Breast epithelium (tissue), 4 donors: Measurements from ENCODE around the gene ATP6V1F. TPM values are rescaled to one million over a fixed set of nuclear protein-coding genes. Genes with fewer than 3 reads are reported as not detected.

Experiments used
- DNase-seq, 2 donors: peaks; one replicate each; pipeline ENCODE4 v3.0.0-alpha.2; 2019; ENCODE audit warnings: low spot score in 2 of 2
- H3K27ac ChIP-seq, 2 donors: fragments of 200-600 bp; sonication (generic) in 1 of 2; one replicate each; pipeline ENCODE4 v1.5.1; 2016 to 2019; ENCODE audit warnings: mild to moderate bottlenecking in 1 of 2
- H3K27me3 ChIP-seq, 2 donors: fragments of 200-600 bp; sonication (generic) in 1 of 2; one replicate each; pipeline versions ENCODE4 v1.5.1 to v1.6.0; 2017 to 2019; ENCODE audit warnings: control low read depth in 1 of 2, mild to moderate bottlenecking in 1 of 2
- H3K36me3 ChIP-seq: fragments of 200-600 bp; one replicate; pipeline ENCODE4 v1.5.1; 2019
- H3K4me1 ChIP-seq, 2 donors: fragments of 200-600 bp; sonication (generic); one replicate each; pipeline ENCODE4 v1.5.1; 2016 to 2019; ENCODE audit warnings: control low read depth in 1 of 2
- H3K4me3 ChIP-seq, 3 donors: fragments of 200-600 bp; sonication (generic); 1 replicate in 2 of 3; 2 replicates in 1 of 3; pipeline ENCODE4 v1.5.1; 2016 to 2019; ENCODE audit warnings: mild to moderate bottlenecking in 3 of 3, moderate library complexity in 2 of 3
- H3K9me3 ChIP-seq, 2 donors: fragments of 200-600 bp; sonication (generic) in 1 of 2; one replicate each; pipeline ENCODE4 v1.5.1; 2016 to 2019; ENCODE audit warnings: control low read depth in 1 of 2
- CTCF ChIP-seq, 3 donors: fragments of 450-650 bp; IDR thresholded peaks; one replicate each; pipeline ENCODE4 v1.5.1; 2016 to 2017; ENCODE audit warnings: antibody characterized with exemption in 3 of 3, mild to moderate bottlenecking in 3 of 3, moderate library complexity in 3 of 3
- POLR2A ChIP-seq: fragments of 450-650 bp; IDR thresholded peaks from one replicate; pipeline ENCODE4 v1.6.1; 2016; ENCODE audit warnings: antibody characterized with exemption, mild to moderate bottlenecking, moderate library complexity
- POLR2AphosphoS5 ChIP-seq, 3 donors: sonication (generic); formaldehyde crosslinking; IDR thresholded peaks; one replicate each; pipeline ENCODE4 v1.6.1; 2017; ENCODE audit warnings: antibody characterized with exemption in 3 of 3
- intact Hi-C: fragments of 100-400 bp; cut with DNase I; formaldehyde crosslinking; loops from one replicate; pipeline ENCODE4 v1.15.1; 2023; ENCODE audit warnings: low total_unique reads
- total RNA-seq, 3 donors: library from RNA; depleted of rRNA; stranded (reverse); fragments of >200 nt; gene quantifications; one replicate each; pipeline ENCODE4 v1.1.0, GENCODE V29; 2016

ATP6V1F gene
- total RNA-seq, 3 donors from 2014 or later: 117 to 174 (median 127) TPM

GRCh38 chr7:128836729-128837348, 25.8 kb upstream of the ATP6V1F start:
- no peak overlapping the region for H3K4me3 ChIP-seq
- no peaks in the 10 kb centered on the region for H3K27me3 ChIP-seq
- DNase-seq: no peak
- H3K27ac ChIP-seq: peak overlapping the region in 1 of 2 donors; percentile 19
- H3K4me1 ChIP-seq: peaks cover 0 to 7% of the 10 kb centered on the region in 2 donors
- TF ChIP-seq POLR2AphosphoS5 (IDR thresholded peaks at IDR 0.05): no peak
- TF ChIP-seq POLR2A: no peak
- TF ChIP-seq CTCF (IDR thresholded peaks at IDR 0.05): no peak
- no peaks in the 10 kb centered on the region for H3K9me3 ChIP-seq
- no peaks in the 10 kb centered on the region for H3K36me3 ChIP-seq
- intact Hi-C loops: no loop called here

GRCh38 chr7:128837521-128837921, 25.1 kb upstream of the ATP6V1F start:
- no peak overlapping the region for H3K4me3 ChIP-seq
- no peaks in the 10 kb centered on the region for H3K9me3 ChIP-seq
- no peak for TF ChIP-seq POLR2A
- no peak for TF ChIP-seq POLR2AphosphoS5 (IDR thresholded peaks at IDR 0.05)
- TF ChIP-seq CTCF (IDR thresholded peaks at IDR 0.05): no peak
- DNase-seq: no peak
- H3K27ac ChIP-seq: no peak overlapping the region
- H3K4me1 ChIP-seq: peaks cover 0 to 7% of the 10 kb centered on the region in 2 donors
- intact Hi-C loops: no loop called here
- H3K27me3 ChIP-seq: no peaks in the 10 kb centered on the region
- no peaks in the 10 kb centered on the region for H3K36me3 ChIP-seq

GRCh38 chr7:128838109-128838779, 24.4 kb upstream of the ATP6V1F start:
- no peak for DNase-seq
- Histone ChIP-seq H3K36me3 (no peaks in the 10 kb centered on the region), H3K4me1 (peaks cover 0 to 6% of the 10 kb centered on the region in 2 donors)

GRCh38 chr7:128838981-128839731, 23.5 kb upstream of the ATP6V1F start:
- H3K36me3 ChIP-seq: no peaks in the 10 kb centered on the region

More at GRCh38 chr7:128838109-128838779, 24.4 kb upstream of the ATP6V1F start:
- no peaks in the 10 kb centered on the region for H3K27me3 ChIP-seq
- intact Hi-C loops: no loop called here
- no peaks in the 10 kb centered on the region for H3K9me3 ChIP-seq
- H3K4me3 ChIP-seq: no peak overlapping the region
- TF ChIP-seq CTCF (IDR thresholded peaks at IDR 0.05) (no peak), POLR2A (no peak), POLR2AphosphoS5 (IDR thresholded peaks at IDR 0.05) (no peak)
- H3K27ac ChIP-seq: no peak overlapping the region

More at GRCh38 chr7:128838981-128839731, 23.5 kb upstream of the ATP6V1F start:
- Histone ChIP-seq H3K4me1 (no peaks in the 10 kb centered on the region), H3K27me3 (no peaks in the 10 kb centered on the region), H3K9me3 (no peaks in the 10 kb centered on the region), H3K4me3 (no peak overlapping the region), H3K27ac (no peak overlapping the region)
- TF ChIP-seq CTCF (IDR thresholded peaks at IDR 0.05) (no peak), POLR2A (no peak), POLR2AphosphoS5 (IDR thresholded peaks at IDR 0.05) (no peak)
- intact Hi-C loops: no loop called here
- DNase-seq: no peak
